HG03442 (cell line): Measurements from ENCODE around the gene TNS1.
"Not testable (repeated sequence)": the region's sequence is repeated elsewhere in the genome, so short reads cannot be mapped to it uniquely, and the experiment has no call there.

Experiments
- ATAC-seq: cut with Tn5 transposase; IDR thresholded peaks from one replicate; pipeline ENCODE4 v1.9.1; 2021; ENCODE audit warnings: mild to moderate bottlenecking, moderate library complexity; ENCODE audit not compliant: unreplicated experiment

TNS1 gene

DNA sequence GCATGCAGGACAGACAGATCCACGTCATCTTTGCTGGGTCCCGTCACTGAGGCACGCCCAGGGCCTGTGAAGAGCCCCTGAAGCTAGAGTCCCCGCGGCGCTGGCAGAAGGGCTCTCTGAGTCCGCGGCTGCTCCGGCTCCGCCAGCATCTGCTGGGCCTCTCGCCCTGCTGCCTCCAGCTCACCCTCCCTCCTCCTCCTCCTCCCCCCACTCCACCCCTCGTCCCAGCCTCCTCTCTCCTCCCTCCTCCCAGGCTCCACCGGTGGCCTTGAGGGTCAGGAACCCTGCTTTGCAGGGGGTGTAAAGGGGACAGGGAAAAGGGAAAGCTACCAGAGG lies at the start of gene TNS1:
TSS of gene TNS1 (minus strand) at position 151 of the 336 bp plus-strand sequence. CDS start at position 28, 123 bp downstream.
- no peak for ATAC-seq

DNA sequence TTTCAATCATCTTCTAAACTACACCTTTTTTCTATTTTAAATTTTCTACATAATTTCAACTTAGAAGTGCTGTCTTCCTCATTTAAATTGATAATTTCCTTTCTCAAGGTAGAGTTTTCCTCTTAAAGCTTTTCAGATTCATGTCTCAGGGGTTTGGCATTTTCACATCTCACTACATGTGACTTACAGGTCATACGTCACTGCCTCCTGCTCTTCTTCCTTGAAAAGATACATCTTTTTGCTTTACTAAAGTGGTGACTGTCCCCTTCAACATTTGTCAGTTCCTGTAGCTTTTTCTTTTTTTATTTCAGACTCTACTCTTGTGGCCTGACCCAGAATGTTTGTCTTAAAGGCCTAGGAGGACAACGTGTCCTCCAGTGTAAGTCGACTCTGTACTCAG lies 49.1 kb upstream of the TNS1 start:
- no peak for ATAC-seq

DNA sequence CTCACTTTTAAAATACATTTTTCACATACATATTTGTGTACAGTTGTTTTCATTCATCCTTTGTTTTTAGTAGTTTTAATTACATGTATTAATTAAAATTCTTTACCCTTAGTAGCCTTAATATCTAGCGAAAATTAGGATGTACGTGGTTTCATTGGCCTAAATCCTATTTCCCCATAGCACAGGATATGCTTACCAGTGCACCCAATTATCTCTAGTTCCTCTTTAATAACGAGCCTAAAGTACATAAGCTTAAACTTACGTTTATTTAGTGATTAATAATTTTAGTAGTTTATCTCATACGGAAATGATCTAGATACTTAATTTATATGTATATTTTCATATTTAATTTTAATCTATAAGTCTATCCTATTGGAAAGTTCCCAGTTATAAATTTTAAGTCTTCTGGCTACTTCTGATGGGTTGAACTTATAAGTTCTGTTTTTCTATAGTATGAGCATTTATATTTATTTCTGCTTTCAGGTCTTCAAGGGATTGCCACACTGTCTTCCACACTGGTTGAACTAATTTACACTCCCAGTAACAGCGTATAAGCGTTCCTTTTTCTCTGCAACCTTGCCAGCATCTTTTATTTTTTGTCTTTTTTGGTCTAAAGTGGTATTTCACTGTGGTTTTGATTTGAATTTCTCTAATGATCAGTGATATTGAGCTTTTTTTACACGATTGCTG lies 44.9 kb upstream of the TNS1 start:
- no peak for ATAC-seq

DNA sequence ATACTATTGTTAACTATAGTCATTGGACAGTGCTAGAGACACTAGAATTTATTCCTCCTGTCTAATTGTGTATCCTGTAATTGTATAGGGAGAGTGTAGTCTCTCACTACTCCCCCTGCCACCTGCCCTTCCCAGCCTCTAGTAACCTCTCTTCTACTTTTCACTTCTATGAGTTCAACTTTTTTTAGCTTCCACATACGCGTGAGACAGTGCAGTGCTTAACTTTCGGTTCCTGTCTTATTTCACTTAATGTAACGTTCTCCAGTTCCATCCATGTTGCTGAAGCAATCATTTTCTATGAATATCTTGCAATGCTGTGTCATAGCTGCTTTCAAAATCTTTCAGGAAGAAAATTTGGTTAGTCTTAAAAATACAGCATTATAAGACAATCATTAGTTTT lies 43.4 kb upstream of the TNS1 start:
- peak; percentile 83 for ATAC-seq

DNA sequence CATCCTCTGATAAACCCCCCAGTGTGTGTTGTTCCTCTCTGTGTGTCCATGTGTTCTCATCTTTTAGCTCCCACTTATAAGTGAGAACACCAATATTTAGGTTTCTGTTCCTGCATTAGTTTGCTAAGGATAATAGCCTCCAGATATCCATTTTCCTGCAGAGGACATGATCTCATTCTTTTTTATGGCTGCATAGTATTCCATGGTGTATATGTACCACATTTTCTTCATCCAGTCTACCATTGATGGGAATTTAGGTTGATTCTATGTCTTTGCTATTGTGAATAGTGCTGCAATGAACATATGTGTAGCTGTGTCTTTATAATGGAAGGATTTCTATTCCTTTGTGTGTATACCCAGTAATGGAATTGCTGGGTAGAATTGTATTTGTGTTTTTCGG lies 41.8 kb upstream of the TNS1 start:
- not testable (repeated sequence) for ATAC-seq

DNA sequence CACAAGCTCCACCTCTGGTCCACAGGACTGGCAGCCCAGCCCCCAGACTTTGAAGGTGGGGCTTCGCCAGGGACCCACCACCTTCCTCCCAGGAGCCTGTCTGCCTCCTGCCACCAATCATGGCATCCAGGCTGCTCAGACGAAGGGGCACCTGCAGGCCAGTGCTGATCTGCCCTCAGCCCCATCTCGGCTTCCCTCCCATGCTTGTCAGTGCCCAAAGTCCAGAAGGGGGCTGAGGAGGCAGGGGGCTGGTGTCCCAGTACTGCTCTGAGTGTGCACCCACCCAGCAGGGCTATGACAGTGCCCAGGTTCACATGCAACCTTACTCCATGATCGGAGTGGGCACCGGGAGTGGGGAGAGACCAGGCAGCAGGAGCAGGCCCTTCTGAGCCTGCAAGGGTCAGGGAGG lies 40.9 kb upstream of the TNS1 start:
- ATAC-seq = no peak

DNA sequence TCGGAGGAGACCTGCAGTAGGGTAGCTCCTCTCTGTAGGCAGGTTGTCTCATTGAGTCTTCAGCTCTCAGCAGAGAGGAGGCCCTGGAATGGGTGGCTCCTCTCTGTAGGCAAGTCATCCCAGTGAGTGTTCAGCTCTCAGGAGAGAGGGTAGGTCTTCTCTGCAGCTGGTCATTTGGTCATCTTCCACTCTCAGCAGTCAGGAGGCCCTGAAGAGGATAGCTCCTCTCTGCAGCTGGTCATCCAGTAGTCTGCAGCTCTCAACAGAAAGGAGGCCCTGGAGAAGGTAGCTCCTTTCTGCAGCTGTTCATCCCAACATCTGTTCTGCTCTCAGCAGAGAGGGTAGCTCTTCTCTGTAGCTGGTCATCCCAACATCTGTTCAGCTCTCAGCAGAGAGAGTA lies 40.3 kb upstream of the TNS1 start:
- no peak for ATAC-seq

DNA sequence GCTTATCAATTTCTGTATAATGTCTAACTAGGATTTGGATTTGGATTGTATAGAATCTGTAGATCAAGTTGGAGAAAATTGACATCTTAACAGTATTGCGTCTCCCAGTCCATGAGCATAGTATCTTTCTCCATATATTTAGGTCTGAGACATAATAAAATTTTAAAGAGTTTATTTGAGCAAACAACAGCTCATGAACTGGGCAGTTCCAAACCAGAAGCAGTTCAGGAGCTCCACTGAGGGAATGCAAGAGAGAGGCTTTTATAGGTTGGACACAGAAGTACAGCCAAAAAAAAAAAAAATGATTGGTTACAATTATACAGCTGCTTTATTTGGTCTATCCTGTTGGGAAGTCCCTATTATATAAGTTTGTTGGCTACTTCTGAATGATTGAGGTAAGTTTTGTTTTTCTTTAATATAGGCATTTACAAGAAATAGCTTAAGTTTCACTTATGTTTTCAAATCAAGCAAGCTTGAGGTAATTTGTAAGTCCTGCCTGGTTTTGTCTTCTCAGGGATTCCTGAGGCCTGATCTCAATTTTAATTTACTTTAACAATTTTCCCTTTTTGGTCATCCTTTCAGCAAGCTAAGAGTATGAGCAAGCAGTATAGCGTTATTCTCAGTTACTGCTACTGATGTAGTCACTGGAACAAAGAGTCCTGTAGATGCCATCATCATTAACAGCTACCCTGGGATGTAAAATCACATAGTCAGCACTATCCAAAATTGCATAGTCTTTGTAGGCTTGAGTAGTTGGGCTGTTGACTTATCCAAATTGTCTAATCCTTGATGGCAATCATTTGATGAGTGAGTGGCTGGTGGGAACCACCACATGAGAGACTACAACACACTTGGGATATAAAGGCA lies 38.7 kb upstream of the TNS1 start:
- ATAC-seq = no peak

DNA sequence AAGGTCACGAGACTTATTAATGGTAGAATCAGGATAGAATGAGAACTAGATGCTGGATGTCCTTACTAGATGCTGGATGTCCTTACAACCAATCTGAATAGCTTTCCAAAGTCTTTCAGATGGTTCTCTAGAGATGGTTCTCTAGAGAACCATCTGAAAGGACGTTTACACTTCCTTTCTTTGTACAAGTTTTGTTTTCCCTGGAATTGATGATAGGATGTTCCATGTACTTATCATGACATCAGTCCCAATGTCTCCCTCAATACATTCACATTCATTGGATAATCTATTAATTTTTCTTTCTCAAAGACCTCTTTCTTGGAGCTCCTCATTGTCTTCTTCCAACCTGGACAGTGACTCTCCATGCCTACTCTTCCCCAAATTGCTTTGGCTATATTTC lies 38.1 kb upstream of the TNS1 start:
- no peak for ATAC-seq

DNA sequence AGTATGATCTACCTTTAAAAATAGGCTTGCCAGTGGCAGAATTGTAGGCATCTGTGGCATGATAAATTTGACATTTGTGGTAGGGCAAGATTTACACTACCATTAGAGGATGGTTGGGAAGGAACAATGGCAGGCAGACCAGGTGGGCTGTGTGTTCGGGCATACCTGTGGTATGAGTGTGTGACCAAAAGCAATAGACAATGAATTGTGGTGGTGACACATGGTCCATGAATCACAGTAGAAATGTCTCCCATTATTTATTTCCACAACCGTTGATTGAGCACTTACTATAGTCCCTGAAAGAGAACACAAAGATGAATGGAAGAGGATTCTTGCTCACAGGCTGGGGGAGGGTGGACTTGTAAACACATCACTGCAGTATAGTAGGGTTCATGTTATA lies 36.4 kb upstream of the TNS1 start:
- no peak for ATAC-seq

DNA sequence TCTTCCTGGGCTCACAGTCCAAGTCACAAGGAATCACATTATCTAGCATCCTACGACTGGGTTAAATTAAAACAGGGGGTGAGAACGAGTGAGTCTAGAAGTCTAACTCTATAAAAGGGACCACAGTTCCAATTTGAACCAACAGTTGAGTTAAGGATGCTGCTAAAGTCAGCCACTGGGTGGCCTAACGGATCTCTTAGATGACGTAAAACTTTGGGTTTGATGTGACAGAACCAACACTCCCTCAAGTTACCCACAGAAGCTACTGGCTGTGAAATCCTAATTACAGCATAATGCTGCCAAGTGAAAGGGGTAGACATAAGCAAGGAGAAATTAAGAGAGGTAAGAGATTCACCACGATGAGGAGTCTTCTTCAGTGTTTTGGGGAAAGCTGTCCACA lies 33.6 kb upstream of the TNS1 start:
- ATAC-seq = no peak

DNA sequence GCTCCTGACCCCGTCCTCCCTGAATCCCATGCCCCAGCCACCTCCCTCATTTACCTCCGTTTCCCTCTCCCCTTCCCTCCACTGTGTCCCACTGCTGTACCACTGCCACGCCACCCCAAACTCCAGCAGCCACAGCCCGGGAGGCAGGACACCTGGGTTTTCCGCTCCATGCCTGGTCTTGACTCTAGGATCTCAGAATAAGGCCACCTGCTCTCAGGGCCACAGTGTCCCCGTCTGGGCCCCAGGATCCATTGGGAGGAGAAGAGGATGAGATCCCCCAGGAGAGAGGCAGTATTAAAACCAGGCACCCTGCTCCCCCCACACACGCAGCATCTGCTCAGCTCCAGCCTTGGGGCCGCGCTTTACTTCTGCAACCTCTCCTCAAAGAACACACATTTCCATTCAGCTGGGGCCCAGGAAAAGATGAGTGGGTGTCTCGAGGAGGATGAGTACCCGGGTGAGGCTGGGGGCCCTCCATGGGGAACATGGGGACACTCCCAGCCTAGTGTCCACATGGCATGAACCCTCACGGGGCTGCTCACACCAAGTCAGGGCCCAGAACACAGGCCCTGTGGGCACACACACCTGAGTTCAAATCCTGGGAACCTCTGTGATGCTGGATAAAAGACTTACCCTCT lies 32.8 kb upstream of the TNS1 start:
- ATAC-seq = no peak

DNA sequence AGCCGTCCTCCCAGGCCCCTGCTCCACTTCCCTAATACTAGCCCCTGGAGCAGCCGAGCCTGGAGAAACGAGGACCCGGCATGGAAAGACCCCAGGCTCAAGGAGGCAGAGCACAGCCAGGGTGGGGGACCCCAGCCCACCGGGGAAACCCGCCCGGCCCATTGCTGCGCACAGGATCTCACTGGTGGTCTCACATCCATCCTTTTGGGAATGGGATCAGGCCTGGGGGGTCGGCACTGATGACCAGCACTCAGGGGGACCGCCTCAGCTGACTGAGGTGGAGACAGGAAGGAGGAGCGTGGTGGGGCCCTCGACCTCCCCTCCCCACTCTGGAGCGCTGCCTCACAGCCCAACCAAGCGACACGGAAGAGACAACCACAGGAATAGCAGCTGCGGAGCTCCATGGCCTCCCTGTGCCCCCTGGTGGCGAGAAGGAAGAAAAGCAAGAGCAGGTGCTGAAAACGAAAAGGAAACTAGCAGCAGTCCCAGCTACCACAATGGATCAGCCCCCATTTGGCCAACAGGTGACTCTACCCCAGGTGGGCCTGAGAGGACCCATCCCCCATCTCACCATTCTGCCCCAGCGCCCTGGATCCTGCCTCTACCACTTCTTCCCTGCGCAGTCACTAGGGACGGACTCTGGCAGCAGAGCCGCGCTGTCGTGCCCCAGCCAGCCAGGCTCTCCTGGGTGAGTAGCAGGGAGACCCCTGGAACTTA lies 31.9 kb upstream of the TNS1 start:
- ATAC-seq = peak; percentile 89

DNA sequence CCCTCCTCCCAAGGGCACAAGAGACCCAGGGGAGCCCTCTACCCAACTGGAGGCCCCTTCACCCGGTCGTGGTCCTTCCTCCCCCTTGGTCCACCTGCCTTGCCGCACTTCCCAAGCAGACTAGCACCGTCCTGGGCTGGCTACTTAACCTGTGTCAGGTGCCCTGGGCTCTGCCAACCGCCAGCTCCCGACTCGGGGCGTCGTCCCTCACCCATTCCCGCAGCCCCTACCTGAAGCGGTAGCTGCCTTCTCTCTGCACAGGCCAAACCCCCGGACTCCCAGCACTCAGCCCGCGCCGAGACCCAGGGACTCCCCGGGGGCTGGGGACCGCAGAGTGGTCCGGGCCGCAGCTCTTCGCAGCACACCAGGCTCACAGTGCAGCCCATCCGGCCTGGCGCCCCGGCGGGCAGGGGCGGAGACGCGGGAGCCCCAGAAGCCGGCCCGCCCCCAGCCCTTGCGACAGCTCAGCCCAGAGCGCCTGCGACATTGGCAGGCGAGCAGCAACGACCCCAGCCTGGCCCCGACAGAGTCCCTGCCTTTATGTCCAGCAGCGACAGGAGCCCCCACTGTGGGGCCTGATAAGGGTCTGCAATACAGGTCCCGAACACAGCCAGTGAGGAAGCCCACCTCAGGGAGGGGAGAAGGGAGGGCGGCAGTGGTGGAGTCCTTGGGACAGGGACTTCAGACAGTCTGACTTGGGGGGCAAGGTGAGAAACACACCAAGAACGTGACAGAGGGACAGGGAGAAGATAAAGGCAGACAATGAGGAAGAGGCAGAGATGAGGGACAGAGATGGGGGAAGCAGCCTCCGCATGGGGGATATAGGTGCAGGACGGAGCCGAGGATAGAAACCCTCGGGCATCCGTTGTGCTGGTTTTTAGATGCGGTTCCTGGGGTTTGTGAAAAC lies 31.0 kb upstream of the TNS1 start:
- ATAC-seq = no peak

DNA sequence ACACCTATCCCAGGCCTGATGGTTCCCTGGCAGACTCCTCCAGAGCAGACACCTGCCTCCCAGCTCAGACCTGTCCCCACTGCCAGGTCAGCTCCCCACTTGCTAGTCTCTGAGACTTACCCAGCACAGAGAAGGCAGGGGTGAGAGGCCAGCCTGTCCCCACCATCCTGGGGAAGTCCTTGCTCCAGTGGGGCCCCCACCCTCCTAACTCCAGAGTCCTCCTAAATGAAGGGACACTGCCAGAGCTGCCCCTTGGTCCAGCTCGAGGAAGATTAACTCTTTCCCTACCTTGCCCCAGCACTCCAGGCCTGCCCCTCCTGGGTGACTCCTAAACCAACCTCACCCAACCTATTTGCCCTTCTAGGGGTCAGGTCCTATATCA lies 30.4 kb upstream of the TNS1 start:
- ATAC-seq = no peak

DNA sequence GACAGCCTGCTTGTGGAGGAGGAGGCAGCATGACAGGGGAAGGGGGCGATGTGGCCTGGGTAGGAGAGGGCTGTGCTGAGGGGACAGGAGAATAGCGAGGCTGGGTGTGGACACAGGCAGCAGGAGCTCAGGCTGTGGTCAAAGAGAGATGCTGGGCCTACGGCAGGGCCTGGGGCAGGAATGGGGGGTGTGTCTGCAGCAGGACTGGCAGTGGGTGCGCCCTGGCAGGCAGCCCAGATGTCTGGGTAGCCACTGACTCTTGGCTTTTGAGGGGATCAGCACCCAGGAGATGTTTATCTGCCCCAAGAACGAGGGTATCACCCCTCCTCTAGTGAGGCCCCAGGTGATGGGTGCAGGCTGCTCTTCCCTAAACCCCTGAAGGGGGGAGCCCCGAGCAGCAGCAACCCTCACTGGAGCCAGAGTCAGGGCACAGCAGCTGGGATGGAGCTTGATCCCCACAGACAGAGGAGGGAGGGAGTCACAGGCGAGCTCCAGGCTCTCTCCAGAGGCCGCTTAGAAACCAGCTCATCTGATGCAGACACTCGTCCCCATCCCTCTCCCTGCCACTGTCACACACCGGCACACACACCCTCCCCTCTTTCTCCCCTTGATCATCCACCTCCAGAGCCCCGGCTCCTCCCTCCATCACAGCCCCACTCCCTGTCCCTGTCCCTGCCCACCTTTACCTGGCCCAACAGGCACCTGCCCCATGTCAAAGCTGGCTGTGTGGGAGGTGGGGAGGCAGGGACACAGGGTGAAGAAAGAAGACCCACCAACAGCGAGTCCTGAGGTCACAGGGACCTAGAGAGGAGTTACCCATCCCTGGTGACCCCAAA lies 29.8 kb upstream of the TNS1 start:
- ATAC-seq = no peak

DNA sequence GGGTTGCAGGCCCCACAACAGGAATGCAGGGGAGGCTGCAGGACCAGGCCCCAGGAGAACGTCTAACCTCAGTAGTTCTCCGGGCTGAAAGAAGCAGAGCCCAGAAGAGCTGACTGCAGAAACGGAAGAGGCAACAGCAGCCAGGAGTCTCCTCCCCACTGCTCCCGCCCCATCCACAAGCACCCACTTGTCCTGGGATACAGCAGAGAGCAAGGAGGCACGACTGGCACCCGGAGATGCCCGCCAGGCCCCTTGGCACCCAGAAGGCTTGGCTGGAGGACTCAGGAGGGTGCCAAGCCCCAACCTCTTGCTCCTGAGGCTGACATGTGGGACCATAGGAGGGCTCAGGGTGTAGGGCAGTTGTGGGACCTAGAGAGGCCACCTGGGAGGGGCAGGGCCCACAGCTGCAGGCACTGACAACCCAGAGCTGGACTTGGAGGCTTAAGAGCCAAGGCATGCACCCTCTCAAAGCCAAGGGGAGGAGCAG lies 29.0 kb upstream of the TNS1 start:
- no peak for ATAC-seq

DNA sequence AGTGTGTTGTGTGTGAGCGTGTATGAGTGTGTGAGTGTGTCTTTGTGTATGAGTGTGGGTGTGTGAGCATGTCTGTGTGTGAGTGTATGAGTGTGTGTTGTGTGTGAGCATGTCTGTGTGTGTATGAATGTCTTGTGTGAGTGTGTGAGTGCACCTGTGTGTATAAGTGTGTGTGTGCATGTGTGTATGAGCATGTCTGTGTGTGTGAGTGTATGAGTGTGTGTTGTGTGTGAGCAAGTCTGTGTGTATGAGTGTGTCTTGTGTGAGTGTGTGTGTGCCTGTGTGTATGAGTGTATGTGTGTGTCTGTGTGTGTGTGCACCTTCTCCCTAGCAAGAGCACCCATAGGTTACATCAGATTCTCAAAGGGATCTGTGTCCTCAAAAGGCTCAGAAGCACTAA lies 28.5 kb upstream of the TNS1 start:
- no peak for ATAC-seq

DNA sequence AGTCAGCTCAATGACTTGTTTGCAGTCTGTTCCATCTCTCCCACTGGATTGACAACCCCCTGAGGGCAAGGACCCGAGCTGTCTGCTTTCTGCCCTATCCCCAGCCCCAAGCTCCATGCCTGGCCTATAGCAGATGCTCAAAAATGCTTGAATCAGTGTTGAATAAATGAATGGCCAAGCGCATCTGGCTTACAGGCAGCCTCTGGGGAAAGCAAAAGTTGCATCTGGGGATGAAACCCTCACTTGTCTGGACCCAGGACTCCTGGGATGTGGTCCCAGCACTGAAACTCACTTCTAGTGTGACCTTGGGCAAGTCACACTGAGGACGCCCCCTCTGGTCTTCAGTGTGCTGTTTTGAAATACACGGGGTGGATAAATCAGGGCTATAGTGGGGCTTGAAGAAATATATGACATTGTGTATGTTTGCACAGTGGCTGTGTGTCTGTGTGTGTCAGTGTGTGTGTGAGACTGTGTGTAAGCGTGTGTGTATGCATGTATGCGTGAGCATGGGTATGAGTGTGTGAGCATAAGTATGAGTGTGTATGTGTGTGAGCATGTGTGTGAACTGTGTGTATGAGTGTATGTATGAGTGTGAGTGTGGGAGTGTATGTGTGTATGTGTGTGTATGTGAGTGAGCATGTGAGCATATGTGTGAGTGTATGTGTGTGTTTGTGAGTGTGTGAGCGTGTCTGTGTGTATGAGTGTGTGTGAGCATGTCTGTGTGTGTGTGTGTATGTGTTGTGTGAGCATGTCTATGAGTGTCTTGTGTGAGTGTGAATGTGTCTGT lies 27.8 kb upstream of the TNS1 start:
- ATAC-seq = no peak
